A673 (cell line): ENCODE results near the gene GJC2. TPM values are rescaled to one million over a fixed set of nuclear protein-coding genes. Genes with fewer than 3 reads are reported as not detected.

Experiments used
- BruUV-seq: library from RNA; stranded (reverse); fragments of 400-500 nt; replicated peaks from 2 replicates; lab custom pipeline; 2021; lab: Mats Ljungman, UMichigan
- CTCF ChIA-PET: fragments of 300-600 bp; sonication (Branson Sonifier 250); formaldehyde crosslinking; loops from one replicate; lab custom pipeline; 2022; ENCODE audit warnings: antibody characterized with exemption; lab: Charles Lee
- POLR2A ChIA-PET: fragments of 300-600 bp; sonication (Branson Sonifier 250); formaldehyde crosslinking; loops from one replicate; lab custom pipeline; 2022; ENCODE audit warnings: antibody characterized with exemption; ENCODE audit not compliant: low non-redundant PET; lab: Charles Lee
- DNase-seq: peaks from one replicate; pipeline ENCODE4 v3.0.0-alpha.2; 2015; ENCODE audit warnings: low spot score
- H3K27ac ChIP-seq: fragments of 200-600 bp; sonication (generic); 2 replicates; pipeline ENCODE4 v1.5.1; 2016; ENCODE audit warnings: mixed run types, low read depth, mild to moderate bottlenecking, mixed read lengths, antibody characterized with exemption, low read length; ENCODE audit not compliant: poor library complexity, severe bottlenecking
- H3K27me3 ChIP-seq: fragments of 200-600 bp; sonication (generic); replicated peaks from 2 replicates; pipeline ENCODE4 v1.6.1; 2017; ENCODE audit warnings: mixed run types, low read depth, mild to moderate bottlenecking, mixed read lengths, antibody characterized with exemption, low read length; ENCODE audit not compliant: insufficient read depth, poor library complexity
- H3K36me3 ChIP-seq: fragments of 200-600 bp; sonication (generic); 2 replicates; pipeline ENCODE4 v1.6.1; 2016; ENCODE audit warnings: mixed run types, mild to moderate bottlenecking, mixed read lengths, antibody characterized with exemption, low read length; ENCODE audit not compliant: insufficient read depth, poor library complexity, severe bottlenecking
- H3K4me1 ChIP-seq: fragments of 200-600 bp; sonication (generic); 2 replicates; pipeline ENCODE4 v1.6.1; 2017; ENCODE audit warnings: mixed run types, mild to moderate bottlenecking, mixed read lengths, antibody characterized with exemption, low read length; ENCODE audit not compliant: insufficient read depth, poor library complexity, severe bottlenecking
- H3K4me3 ChIP-seq: fragments of 200-600 bp; sonication (generic); 2 replicates; pipeline ENCODE4 v1.5.1; 2016; ENCODE audit warnings: low read depth, mixed run types, mild to moderate bottlenecking, mixed read lengths, low read length; ENCODE audit not compliant: poor library complexity, severe bottlenecking
- H3K9me3 ChIP-seq: fragments of 200-600 bp; sonication (generic); 2 replicates; pipeline ENCODE4 v1.6.1; 2016; ENCODE audit warnings: mixed run types, low read depth, mild to moderate bottlenecking, mixed read lengths, antibody characterized with exemption, low read length; ENCODE audit not compliant: poor library complexity, severe bottlenecking
- CTCF ChIP-seq: fragments of 300-800, 200-600 bp; sonication (generic); conservative IDR thresholded peaks from 2 replicates; pipeline ENCODE4 v1.5.1; 2017; ENCODE audit warnings: low read depth, mild to moderate bottlenecking, antibody characterized with exemption, low read length, moderate library complexity, mixed read lengths
- EZH2 ChIP-seq: fragments of 200-600 bp; sonication (generic); IDR thresholded peaks from 2 replicates; pipeline ENCODE4 v1.6.1; 2017; ENCODE audit warnings: borderline replicate concordance, low read depth, mild to moderate bottlenecking, mixed read lengths, antibody characterized with exemption, low read length; ENCODE audit not compliant: poor library complexity, severe bottlenecking
- intact Hi-C: fragments of 100-400 bp; cut with micrococcal nuclease; formaldehyde crosslinking; loops from one replicate; pipeline ENCODE4 v1.10.0; 2022; ENCODE audit not compliant: unreplicated experiment
- total RNA-seq: library from RNA; stranded (reverse); gene quantifications from 2 replicates; pipeline ENCODE4 v1.2.3, GENCODE V29; 2021

GJC2 gene
- total RNA-seq, 1 experiment from 2014 or later: 0.97 TPM

GRCh38 chr1:228154670-228155571 lies 5.2 kb downstream of the GJC2 start:
- intact Hi-C loops: no loop called here
- CTCF ChIA-PET: no interaction called here
- TF ChIP-seq CTCF (no peak), EZH2 (no peak)
- no peak for DNase-seq
- POLR2A ChIA-PET: no interaction called here
- Histone ChIP-seq H3K4me3 (no peak overlapping the region), H3K27ac (no peak overlapping the region), H3K9me3 (no peaks in the 10 kb centered on the region), H3K27me3 (peaks cover 24% of the 10 kb centered on the region), H3K4me1 (no peaks in the 10 kb centered on the region), H3K36me3 (no peaks in the 10 kb centered on the region)
- BruUV-seq: no TSS peak

- peaks cover 24% of the 10 kb centered on the region for H3K27me3 ChIP-seq
- no peak for DNase-seq
- POLR2A ChIA-PET: no interaction called here
- no peak overlapping the region for H3K4me3 ChIP-seq
- H3K27ac ChIP-seq: no peak overlapping the region
- no peaks in the 10 kb centered on the region for H3K4me1 ChIP-seq
- CTCF ChIA-PET: no interaction called here
- no peaks in the 10 kb centered on the region for H3K9me3 ChIP-seq
- no TSS peak for BruUV-seq
- no peaks in the 10 kb centered on the region for H3K36me3 ChIP-seq
- intact Hi-C loops: no loop called here
- no peak for TF ChIP-seq EZH2
- no peak for TF ChIP-seq CTCF
These were observed 6.1 kb downstream of the GJC2 start for GRCh38 chr1:228155596-228156514.

GRCh38 chr1:228156515-228156881 lies 6.8 kb downstream of the GJC2 start:
- H3K27me3 ChIP-seq: peaks cover 24% of the 10 kb centered on the region
- intact Hi-C loops: no loop called here
- DNase-seq: no peak
- H3K4me3 ChIP-seq: no peak overlapping the region
- ChIA-PET CTCF (no interaction called here), POLR2A (no interaction called here)
- TF ChIP-seq CTCF: no peak
- TF ChIP-seq EZH2: no peak
- no peaks in the 10 kb centered on the region for H3K4me1 ChIP-seq
- H3K27ac ChIP-seq: no peak overlapping the region
- H3K9me3 ChIP-seq: no peaks in the 10 kb centered on the region
- no peaks in the 10 kb centered on the region for H3K36me3 ChIP-seq
- no TSS peak for BruUV-seq
